Activated CD4-positive, alpha-beta T cell treated with anti-CD3 and anti-CD28 coated beads, Interleukin-2, amount 10 ng/mL, durations not matched to agents 7 days and 5 days (primary cell): ENCODE data around the gene F3. TPM values are rescaled to one million over a fixed set of nuclear protein-coding genes. Genes with fewer than 3 reads are reported as not detected.

Experiments used
- CTCF ChIA-PET: fragments of 350-600 bp; sonication (Branson Sonifier 250); formaldehyde crosslinking; loops from one replicate; lab custom pipeline; 2021; ENCODE audit warnings: antibody characterized with exemption; lab: Charles Lee
- POLR2A ChIA-PET: fragments of 350-600 bp; sonication (Branson Sonifier 250); formaldehyde crosslinking; loops from one replicate; lab custom pipeline; 2021; ENCODE audit warnings: antibody characterized with exemption; lab: Charles Lee
- DNase-seq: peaks from one replicate; pipeline ENCODE4 v3.0.0-alpha.2; 2020
- H3K27ac Mint-ChIP-seq: one replicate; pipeline ENCODE4 v1.8.0; 2021; ENCODE audit warnings: mild to moderate bottlenecking, moderate library complexity, mixed read lengths
- H3K27me3 Mint-ChIP-seq: one replicate; pipeline ENCODE4 v1.8.0; 2021; ENCODE audit warnings: mixed read lengths
- H3K36me3 Mint-ChIP-seq: one replicate; pipeline ENCODE4 v1.8.0; 2021; ENCODE audit warnings: low read depth, mixed read lengths
- H3K4me1 Mint-ChIP-seq: one replicate; pipeline ENCODE4 v1.8.0; 2021; ENCODE audit warnings: mixed read lengths
- H3K4me3 Mint-ChIP-seq: one replicate; pipeline ENCODE4 v1.8.0; 2021; ENCODE audit warnings: mild to moderate bottlenecking, moderate library complexity, mixed read lengths
- H3K9me3 Mint-ChIP-seq: one replicate; pipeline ENCODE4 v1.8.0; 2021; ENCODE audit warnings: mixed read lengths
- total RNA-seq, 2 experiments: library from RNA; stranded (reverse); gene quantifications; one replicate each; pipeline ENCODE4 v1.2.3, GENCODE V29; 2021

F3 gene
- total RNA-seq, 2 experiments from 2014 or later, result not detected

- peaks cover 16% of the 10 kb centered on the region for H3K4me1 Mint-ChIP-seq
- H3K4me3 Mint-ChIP-seq, result no peak overlapping the region
- H3K9me3 Mint-ChIP-seq, result no peaks in the 10 kb centered on the region
These were observed 3.3 kb upstream of the F3 start for GRCh38 chr1:94544706-94545490.

GRCh38 chr1:94543893-94544635 is 2.5 kb upstream of the F3 start:
- Mint-ChIP-seq H3K27me3 (peaks cover 72% of the 10 kb centered on the region), H3K4me1 (peaks cover 16% of the 10 kb centered on the region), H3K4me3 (no peak overlapping the region), H3K9me3 (no peaks in the 10 kb centered on the region), H3K27ac (no peak overlapping the region), H3K36me3 (no peaks in the 10 kb centered on the region)
- POLR2A ChIA-PET, result no interaction called here
- CTCF ChIA-PET, result no interaction called here
- DNase-seq, result no peak

More at GRCh38 chr1:94544706-94545490, 3.3 kb upstream of the F3 start:
- H3K36me3 Mint-ChIP-seq, result no peaks in the 10 kb centered on the region
- no peak for DNase-seq
- H3K27ac Mint-ChIP-seq, result no peak overlapping the region
- ChIA-PET POLR2A (no interaction called here), CTCF (no interaction called here)
- peaks cover 67% of the 10 kb centered on the region for H3K27me3 Mint-ChIP-seq

- H3K4me3 Mint-ChIP-seq, result no peak overlapping the region
- POLR2A ChIA-PET, result no interaction called here
- DNase-seq, result no peak
- no peaks in the 10 kb centered on the region for H3K9me3 Mint-ChIP-seq
- H3K27me3 Mint-ChIP-seq, result peaks cover 75% of the 10 kb centered on the region
- no peak overlapping the region for H3K27ac Mint-ChIP-seq
- CTCF ChIA-PET, result interaction anchor here (1.4 kb wide), 1 partner anchor 259 kb away, joined by 4 read pairs; no protein-coding TSS in a partner anchor
- H3K36me3 Mint-ChIP-seq, result no peaks in the 10 kb centered on the region
- peaks cover 16% of the 10 kb centered on the region for H3K4me1 Mint-ChIP-seq
These were observed 1.4 kb upstream of the F3 start for GRCh38 chr1:94543001-94543400.

- H3K4me3 Mint-ChIP-seq, result peak overlapping the region; percentile 65
- CTCF ChIA-PET, result interaction anchor here (1.4 kb wide), 1 partner anchor 260 kb away, joined by 4 read pairs; no protein-coding TSS in a partner anchor
- H3K9me3 Mint-ChIP-seq, result no peaks in the 10 kb centered on the region
- H3K27ac Mint-ChIP-seq, result no peak overlapping the region
- H3K36me3 Mint-ChIP-seq, result no peaks in the 10 kb centered on the region
- H3K27me3 Mint-ChIP-seq, result peaks cover 77% of the 10 kb centered on the region
- no peak for DNase-seq
- peaks cover 16% of the 10 kb centered on the region for H3K4me1 Mint-ChIP-seq
- POLR2A ChIA-PET, result no interaction called here
These were observed 720 bp upstream of the F3 start for GRCh38 chr1:94542088-94542870.

GRCh38 chr1:94540440-94541245 is 916 bp downstream of the F3 start:
- H3K9me3 Mint-ChIP-seq, result no peaks in the 10 kb centered on the region
- peaks cover 16% of the 10 kb centered on the region for H3K4me1 Mint-ChIP-seq
- ChIA-PET CTCF (no interaction called here), POLR2A (no interaction called here)
- peak overlapping the region; percentile 60 for H3K4me3 Mint-ChIP-seq
- H3K36me3 Mint-ChIP-seq, result no peaks in the 10 kb centered on the region
- no peak for DNase-seq
- no peak overlapping the region for H3K27ac Mint-ChIP-seq
- H3K27me3 Mint-ChIP-seq, result peaks cover 72% of the 10 kb centered on the region

GRCh38 chr1:94539496-94539895 is 2.1 kb downstream of the F3 start:
- ChIA-PET CTCF (interaction anchor here (0.6 kb wide), 1 partner anchor 21 kb away, joined by 4 read pairs; no protein-coding TSS in a partner anchor), POLR2A (no interaction called here)
- Mint-ChIP-seq H3K4me3 (no peak overlapping the region), H3K27me3 (peaks cover 64% of the 10 kb centered on the region), H3K4me1 (peaks cover 16% of the 10 kb centered on the region), H3K27ac (no peak overlapping the region), H3K9me3 (no peaks in the 10 kb centered on the region), H3K36me3 (no peaks in the 10 kb centered on the region)
- DNase-seq, result no peak

GRCh38 chr1:94538243-94538827 is 3.2 kb downstream of the F3 start:
- POLR2A ChIA-PET, result no interaction called here
- no peaks in the 10 kb centered on the region for H3K9me3 Mint-ChIP-seq
- peaks cover 16% of the 10 kb centered on the region for H3K4me1 Mint-ChIP-seq
- DNase-seq, result no peak
- H3K27me3 Mint-ChIP-seq, result peaks cover 54% of the 10 kb centered on the region
- H3K36me3 Mint-ChIP-seq, result no peaks in the 10 kb centered on the region
- H3K4me3 Mint-ChIP-seq, result no peak overlapping the region
- H3K27ac Mint-ChIP-seq, result no peak overlapping the region
- CTCF ChIA-PET, result no interaction called here

- CTCF ChIA-PET, result no interaction called here
- Mint-ChIP-seq H3K4me1 (peaks cover 9% of the 10 kb centered on the region), H3K9me3 (no peaks in the 10 kb centered on the region), H3K4me3 (no peak overlapping the region), H3K36me3 (no peaks in the 10 kb centered on the region), H3K27ac (no peak overlapping the region), H3K27me3 (peaks cover 44% of the 10 kb centered on the region)
- DNase-seq, result no peak
- POLR2A ChIA-PET, result no interaction called here
These were observed 4.3 kb downstream of the F3 start for GRCh38 chr1:94537254-94537653.

- no peak for DNase-seq
- Mint-ChIP-seq H3K27ac (no peak overlapping the region), H3K4me3 (no peak overlapping the region), H3K9me3 (no peaks in the 10 kb centered on the region), H3K36me3 (no peaks in the 10 kb centered on the region), H3K27me3 (peaks cover 36% of the 10 kb centered on the region), H3K4me1 (peaks cover 1% of the 10 kb centered on the region)
- CTCF ChIA-PET, result no interaction called here
- POLR2A ChIA-PET, result no interaction called here
These were observed 5.7 kb downstream of the F3 start for GRCh38 chr1:94535879-94536278.

- no peak for DNase-seq
- H3K4me1 Mint-ChIP-seq, result no peaks in the 10 kb centered on the region
- ChIA-PET POLR2A (no interaction called here), CTCF (interaction anchor here (0.6 kb wide), 1 partner anchor 152 kb away, joined by 3 read pairs; no protein-coding TSS in a partner anchor)
- H3K4me3 Mint-ChIP-seq, result no peak overlapping the region
- no peak overlapping the region for H3K27ac Mint-ChIP-seq
- peaks cover 28% of the 10 kb centered on the region for H3K27me3 Mint-ChIP-seq
- no peaks in the 10 kb centered on the region for H3K36me3 Mint-ChIP-seq
- H3K9me3 Mint-ChIP-seq, result no peaks in the 10 kb centered on the region
These were observed 6.5 kb downstream of the F3 start for GRCh38 chr1:94535095-94535494.

- POLR2A ChIA-PET, result no interaction called here
- CTCF ChIA-PET, result no interaction called here
- Mint-ChIP-seq H3K4me3 (no peak overlapping the region), H3K27ac (no peak overlapping the region), H3K36me3 (no peaks in the 10 kb centered on the region), H3K9me3 (no peaks in the 10 kb centered on the region), H3K4me1 (no peaks in the 10 kb centered on the region), H3K27me3 (peaks cover 6% of the 10 kb centered on the region)
- DNase-seq, result no peak
These were observed 9.5 kb downstream of the F3 start for GRCh38 chr1:94532077-94532476.

GRCh38 chr1:94531664-94532063 is 9.9 kb downstream of the F3 start:
- no peaks in the 10 kb centered on the region for H3K9me3 Mint-ChIP-seq
- H3K27me3 Mint-ChIP-seq, result peaks cover 4% of the 10 kb centered on the region
- no peak overlapping the region for H3K27ac Mint-ChIP-seq
- no peaks in the 10 kb centered on the region for H3K36me3 Mint-ChIP-seq
- H3K4me3 Mint-ChIP-seq, result no peak overlapping the region
- ChIA-PET POLR2A (no interaction called here), CTCF (no interaction called here)
- no peaks in the 10 kb centered on the region for H3K4me1 Mint-ChIP-seq
- no peak for DNase-seq
